ENCODE measurements around the gene POLR3E.

The POLR3E gene

GRCh38 chr16:22272870-22273650 lies 24.1 kb upstream of the POLR3E start:
- Histone ChIP-seq H3K9me3 (ENCODE audit: insufficient read depth, low read length) (no peaks in the 10 kb centered on the region), H2AFZ (ENCODE audit: low read depth, low read length) (no peak overlapping the region), H3K36me3 (replicated peaks; ENCODE audit: low read depth, low read length) (peaks cover 44% of the 10 kb centered on the region)

GRCh38 chr16:22274916-22275315 lies 22.3 kb upstream of the POLR3E start:
- Histone ChIP-seq H3K9ac (ENCODE audit: low read length) (no peak overlapping the region), H3K27me3 (ENCODE audit: low read depth, low read length) (no peaks in the 10 kb centered on the region), H3K9me3 (ENCODE audit: insufficient read depth, low read length) (no peaks in the 10 kb centered on the region), H3K4me3 (ENCODE audit: low read length) (no peak overlapping the region), H4K20me1 (ENCODE audit: insufficient read depth, low read length) (no peaks in the 10 kb centered on the region), H2AFZ (ENCODE audit: low read depth, low read length) (no peak overlapping the region), H3K27ac (ENCODE audit: low read length) (no peak overlapping the region), H3K4me1 (ENCODE audit: low read length) (no peaks in the 10 kb centered on the region), H3K4me2 (ENCODE audit: low read length) (no peak overlapping the region), H3K79me2 (ENCODE audit: low read length) (no peaks in the 10 kb centered on the region), H3K36me3 (replicated peaks; ENCODE audit: low read depth, low read length) (peaks cover 48% of the 10 kb centered on the region)
- TF ChIP-seq CTCF (IDR thresholded peaks at IDR 0.05; ENCODE audit: low read depth, low read length) (no peak), EZH2phosphoT487 (IDR thresholded peaks at IDR 0.05; ENCODE audit: low read depth) (no peak)

More at GRCh38 chr16:22272870-22273650, 24.1 kb upstream of the POLR3E start:
- Histone ChIP-seq H4K20me1 (ENCODE audit: insufficient read depth, low read length) (no peaks in the 10 kb centered on the region), H3K27ac (ENCODE audit: low read length) (no peak overlapping the region), H3K79me2 (ENCODE audit: low read length) (no peaks in the 10 kb centered on the region), H3K4me3 (ENCODE audit: low read length) (no peak overlapping the region), H3K4me1 (ENCODE audit: low read length) (no peaks in the 10 kb centered on the region), H3K9ac (ENCODE audit: low read length) (no peak overlapping the region), H3K4me2 (ENCODE audit: low read length) (no peak overlapping the region), H3K27me3 (ENCODE audit: low read depth, low read length) (no peaks in the 10 kb centered on the region)
- TF ChIP-seq CTCF (IDR thresholded peaks at IDR 0.05; ENCODE audit: low read depth, low read length) (no peak), EZH2phosphoT487 (IDR thresholded peaks at IDR 0.05; ENCODE audit: low read depth) (no peak)

- H3K4me2 ChIP-seq (ENCODE audit: low read length), result no peak overlapping the region
- H3K36me3 ChIP-seq (replicated peaks; ENCODE audit: low read depth, low read length), result peaks cover 46% of the 10 kb centered on the region
- no peak overlapping the region for H2AFZ ChIP-seq (ENCODE audit: low read depth, low read length)
- H3K27me3 ChIP-seq (ENCODE audit: low read depth, low read length), result no peaks in the 10 kb centered on the region
- H3K79me2 ChIP-seq (ENCODE audit: low read length), result no peaks in the 10 kb centered on the region
- H3K4me1 ChIP-seq (ENCODE audit: low read length), result no peaks in the 10 kb centered on the region
- H3K9me3 ChIP-seq (ENCODE audit: insufficient read depth, low read length), result no peaks in the 10 kb centered on the region
- no peak for TF ChIP-seq EZH2phosphoT487 (IDR thresholded peaks at IDR 0.05; ENCODE audit: low read depth)
- no peak for TF ChIP-seq CTCF (IDR thresholded peaks at IDR 0.05; ENCODE audit: low read depth, low read length)
- no peak overlapping the region for H3K4me3 ChIP-seq (ENCODE audit: low read length)
- H3K9ac ChIP-seq (ENCODE audit: low read length), result no peak overlapping the region
- no peak overlapping the region for H3K27ac ChIP-seq (ENCODE audit: low read length)
- H4K20me1 ChIP-seq (ENCODE audit: insufficient read depth, low read length), result no peaks in the 10 kb centered on the region
Observed at GRCh38 chr16:22278441-22279230, 18.6 kb upstream of the POLR3E start.

GRCh38 chr16:22282254-22282892 lies 14.8 kb upstream of the POLR3E start:
- no peak overlapping the region for H3K27ac ChIP-seq (ENCODE audit: low read length)

More at GRCh38 chr16:22282254-22282892, 14.8 kb upstream of the POLR3E start:
- Histone ChIP-seq H3K4me2 (ENCODE audit: low read length) (no peak overlapping the region), H3K9me3 (ENCODE audit: insufficient read depth, low read length) (no peaks in the 10 kb centered on the region), H3K36me3 (replicated peaks; ENCODE audit: low read depth, low read length) (peaks cover 53% of the 10 kb centered on the region), H2AFZ (ENCODE audit: low read depth, low read length) (no peak overlapping the region), H3K9ac (ENCODE audit: low read length) (no peak overlapping the region), H3K4me1 (ENCODE audit: low read length) (no peaks in the 10 kb centered on the region), H3K27me3 (ENCODE audit: low read depth, low read length) (no peaks in the 10 kb centered on the region), H4K20me1 (ENCODE audit: insufficient read depth, low read length) (no peaks in the 10 kb centered on the region), H3K79me2 (ENCODE audit: low read length) (no peaks in the 10 kb centered on the region), H3K4me3 (ENCODE audit: low read length) (no peak overlapping the region)
- TF ChIP-seq EZH2phosphoT487 (IDR thresholded peaks at IDR 0.05; ENCODE audit: low read depth) (no peak), CTCF (IDR thresholded peaks at IDR 0.05; ENCODE audit: low read depth, low read length) (no peak)

Measured in OCI-LY3 (cell line).